Measurements from ENCODE around the gene HDGFL3. TPM values are rescaled to one million over a fixed set of nuclear protein-coding genes. Genes with fewer than 3 reads are reported as not detected.

Gene HDGFL3
- total and polyA plus RNA-seq, 2 experiments from 2014 or later = 31.3 to 50.6 TPM

GRCh38 chr15:83192742-83193141, 14.9 kb downstream of the HDGFL3 start:
- Histone ChIP-seq H3K79me2 (peaks cover 96% of the 10 kb centered on the region), H3K4me2 (no peak overlapping the region), H3K36me3 (replicated peaks; ENCODE audit: insufficient read depth, low read depth) (no peaks in the 10 kb centered on the region), H4K20me1 (ENCODE audit: insufficient read depth, poor library complexity, severe bottlenecking) (peaks cover 14% of the 10 kb centered on the region), H3K9me2 (replicated peaks; ENCODE audit: insufficient read depth) (no peaks in the 10 kb centered on the region), H3K27ac (no peak overlapping the region), H3K4me1 (ENCODE audit: insufficient read depth) (no peaks in the 10 kb centered on the region), H3K9me3 (ENCODE audit: low read depth) (no peaks in the 10 kb centered on the region), H3K27me3 (no peaks in the 10 kb centered on the region), H2AFZ (no peak overlapping the region), H3K4me3 (no peak overlapping the region)
- WGBS (ENCODE audit: low lambda C conversion rate, missing lambda C conversion rate) = 96% methylated on average over 2 of the region's 2 CpGs
- no peak for DNase-seq (ENCODE audit: low spot score)
- no peak for TF ChIP-seq EZH2 (IDR thresholded peaks at IDR 0.05; ENCODE audit: borderline replicate concordance)
- TF ChIP-seq CTCF (IDR thresholded peaks at IDR 0.05; ENCODE audit: poor library complexity) = no peak
- TF ChIP-seq EZH2phosphoT487 (IDR thresholded peaks at IDR 0.05; ENCODE audit: low read depth, severe bottlenecking, unreplicated experiment) = no peak

DNA sequence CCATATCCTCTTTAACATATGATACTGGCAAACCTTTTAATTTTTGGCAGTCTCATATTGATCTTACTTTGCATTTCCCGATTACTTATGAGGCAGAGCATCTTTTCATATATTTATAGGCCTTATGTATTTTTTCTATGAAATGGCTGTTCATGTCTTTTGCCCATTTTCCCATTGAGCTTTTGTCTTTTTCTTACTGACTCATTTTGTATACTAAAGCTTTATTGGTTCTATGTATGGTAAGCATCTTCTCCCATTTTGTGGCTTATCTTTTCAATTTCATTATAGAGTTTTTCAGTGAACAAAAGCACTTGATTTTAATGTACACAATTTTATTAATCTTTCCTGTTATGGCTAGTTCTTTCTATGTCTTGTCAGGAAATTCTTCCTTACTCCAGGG, 17.2 kb downstream of the HDGFL3 start:
- peaks cover 91% of the 10 kb centered on the region for H3K79me2 ChIP-seq

DNA sequence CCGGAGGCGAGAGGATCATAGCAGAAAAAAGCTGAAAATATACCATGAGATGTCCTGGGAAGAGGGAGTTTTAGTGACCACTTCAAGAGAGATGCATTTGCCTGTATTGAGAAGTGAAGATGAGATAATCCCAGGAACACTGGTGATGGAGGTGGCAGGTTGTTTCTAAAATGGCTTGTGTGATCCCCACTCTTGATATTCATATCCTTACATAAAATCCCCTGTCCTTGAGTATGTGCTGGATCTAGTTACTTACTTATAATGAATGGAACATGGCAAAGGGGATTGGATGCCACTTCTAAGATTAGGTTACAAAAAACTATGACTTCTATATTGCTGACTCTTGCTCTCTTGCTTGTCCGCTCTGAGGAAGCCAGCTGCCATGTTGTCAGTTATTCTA, 22.1 kb downstream of the HDGFL3 start:
- no peak overlapping the region for H3K4me2 ChIP-seq
- H3K9me3 ChIP-seq (ENCODE audit: low read depth) = no peaks in the 10 kb centered on the region
- no peaks in the 10 kb centered on the region for H3K27me3 ChIP-seq
- H3K36me3 ChIP-seq (replicated peaks; ENCODE audit: insufficient read depth, low read depth) = no peaks in the 10 kb centered on the region
- no peaks in the 10 kb centered on the region for H4K20me1 ChIP-seq (ENCODE audit: insufficient read depth, poor library complexity, severe bottlenecking)
- H2AFZ ChIP-seq = no peak overlapping the region
- no peak for DNase-seq (ENCODE audit: low spot score)
- 100% methylated on average over 3 of the region's 3 CpGs for WGBS (ENCODE audit: low lambda C conversion rate, missing lambda C conversion rate)
- TF ChIP-seq EZH2phosphoT487 (IDR thresholded peaks at IDR 0.05; ENCODE audit: low read depth, severe bottlenecking, unreplicated experiment) (no peak), CTCF (IDR thresholded peaks at IDR 0.05; ENCODE audit: poor library complexity) (no peak), EZH2 (IDR thresholded peaks at IDR 0.05; ENCODE audit: borderline replicate concordance) (no peak)
- H3K27ac ChIP-seq = no peak overlapping the region
- no peaks in the 10 kb centered on the region for H3K4me1 ChIP-seq (ENCODE audit: insufficient read depth)
- H3K79me2 ChIP-seq = peaks cover 75% of the 10 kb centered on the region
- H3K9me2 ChIP-seq (replicated peaks; ENCODE audit: insufficient read depth) = no peaks in the 10 kb centered on the region
- H3K4me3 ChIP-seq = no peak overlapping the region

More for the DNA sequence above, 17.2 kb downstream of the HDGFL3 start:
- no peak overlapping the region for H3K4me2 ChIP-seq
- H3K36me3 ChIP-seq (replicated peaks; ENCODE audit: insufficient read depth, low read depth) = no peaks in the 10 kb centered on the region
- DNase-seq (ENCODE audit: low spot score) = no peak
- no peak overlapping the region for H3K27ac ChIP-seq
- peaks cover 7% of the 10 kb centered on the region for H4K20me1 ChIP-seq (ENCODE audit: insufficient read depth, poor library complexity, severe bottlenecking)
- H3K27me3 ChIP-seq = no peaks in the 10 kb centered on the region
- H3K9me2 ChIP-seq (replicated peaks; ENCODE audit: insufficient read depth) = no peaks in the 10 kb centered on the region
- H3K9me3 ChIP-seq (ENCODE audit: low read depth) = no peaks in the 10 kb centered on the region
- H2AFZ ChIP-seq = no peak overlapping the region
- 96% methylated on average over 1 of the region's 1 CpG for WGBS (ENCODE audit: low lambda C conversion rate, missing lambda C conversion rate)
- no peaks in the 10 kb centered on the region for H3K4me1 ChIP-seq (ENCODE audit: insufficient read depth)
- TF ChIP-seq EZH2phosphoT487 (IDR thresholded peaks at IDR 0.05; ENCODE audit: low read depth, severe bottlenecking, unreplicated experiment) (no peak), EZH2 (IDR thresholded peaks at IDR 0.05; ENCODE audit: borderline replicate concordance) (no peak), CTCF (IDR thresholded peaks at IDR 0.05; ENCODE audit: poor library complexity) (no peak)
- H3K4me3 ChIP-seq = no peak overlapping the region

DNA sequence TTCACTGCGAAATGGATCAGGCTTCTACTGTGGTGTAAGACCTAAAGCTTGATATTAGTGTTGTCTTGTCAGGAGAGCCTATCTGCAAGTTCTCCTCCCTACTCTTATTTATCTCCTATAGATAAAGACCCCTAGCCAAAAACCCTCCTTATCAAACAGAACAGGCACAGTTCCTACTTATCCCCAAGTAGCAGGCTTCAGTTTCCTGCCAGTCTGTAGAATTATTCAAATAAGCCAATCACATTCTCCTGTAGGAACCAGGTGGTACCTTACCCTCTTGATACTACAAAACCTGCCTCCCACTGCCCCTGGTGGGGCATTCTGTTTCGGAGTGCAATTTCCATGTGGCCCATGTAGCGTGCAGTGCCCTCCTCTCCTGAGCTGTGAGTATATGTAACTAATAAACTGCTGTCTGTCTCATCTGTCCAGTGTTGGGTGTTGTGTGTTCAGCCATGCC, 28.7 kb downstream of the HDGFL3 start:
- Histone ChIP-seq H2AFZ (no peak overlapping the region), H3K79me2 (peaks cover 40% of the 10 kb centered on the region), H4K20me1 (ENCODE audit: insufficient read depth, poor library complexity, severe bottlenecking) (peaks cover 3% of the 10 kb centered on the region), H3K9me3 (ENCODE audit: low read depth) (no peaks in the 10 kb centered on the region), H3K27me3 (no peaks in the 10 kb centered on the region), H3K4me2 (no peak overlapping the region), H3K9me2 (replicated peaks; ENCODE audit: insufficient read depth) (no peaks in the 10 kb centered on the region), H3K36me3 (replicated peaks; ENCODE audit: insufficient read depth, low read depth) (no peaks in the 10 kb centered on the region), H3K4me3 (no peak overlapping the region), H3K4me1 (ENCODE audit: insufficient read depth) (no peaks in the 10 kb centered on the region), H3K27ac (no peak overlapping the region)
- TF ChIP-seq CTCF (IDR thresholded peaks at IDR 0.05; ENCODE audit: poor library complexity) (no peak), EZH2 (IDR thresholded peaks at IDR 0.05; ENCODE audit: borderline replicate concordance) (no peak), EZH2phosphoT487 (IDR thresholded peaks at IDR 0.05; ENCODE audit: low read depth, severe bottlenecking, unreplicated experiment) (no peak)
- DNase-seq (ENCODE audit: low spot score) = no peak
- WGBS (ENCODE audit: low lambda C conversion rate, missing lambda C conversion rate) = 92% methylated on average over 3 of the region's 3 CpGs

Measured in hepatocyte (in vitro differentiated cells).